Activated T-helper 2 cell treated with anti-CD3 and anti-CD28 coated beads, Interferon-gamma antibody, Interleukin-2, Interleukin-4, amounts not matched to agents 10 μg/mL and 5 μg/mL and 100 μg/mL, durations not matched to agents 14 hours and 24 hours and 36 hours (primary cell): ENCODE data around the gene RAP1GAP. TPM values are rescaled to one million over a fixed set of nuclear protein-coding genes. Genes with fewer than 3 reads are reported as not detected.

Experiments used
- DNase-seq: peaks from one replicate; pipeline ENCODE4 v3.0.0; 2021; ENCODE audit warnings: low spot score
- H3K27ac Mint-ChIP-seq: one replicate; pipeline ENCODE4 v1.8.0; 2021; ENCODE audit warnings: mixed read lengths
- H3K27me3 Mint-ChIP-seq: one replicate; pipeline ENCODE4 v1.8.0; 2021; ENCODE audit warnings: low read depth, mixed read lengths
- H3K36me3 Mint-ChIP-seq: one replicate; pipeline ENCODE4 v1.8.0; 2021; ENCODE audit warnings: low read depth, mixed read lengths
- H3K4me1 Mint-ChIP-seq: one replicate; pipeline ENCODE4 v1.8.0; 2021; ENCODE audit warnings: low read depth, mixed read lengths
- H3K4me3 Mint-ChIP-seq: one replicate; pipeline ENCODE4 v1.8.0; 2021; ENCODE audit warnings: low read depth, mild to moderate bottlenecking, moderate library complexity, mixed read lengths
- H3K9me3 Mint-ChIP-seq: one replicate; pipeline ENCODE4 v1.8.0; 2021; ENCODE audit warnings: mixed read lengths
- intact Hi-C: fragments of 100-400 bp; cut with micrococcal nuclease; formaldehyde crosslinking; loops from one replicate; pipeline ENCODE4 v1.15.1; 2023
- total RNA-seq: library from RNA; stranded (reverse); gene quantifications from 2 replicates; pipeline ENCODE4 v1.2.3, GENCODE V29; 2022

RAP1GAP gene
- total RNA-seq, 1 donor from 2014 or later: 0.46 TPM

GRCh38 chr1:21643624-21644023 is 25.5 kb downstream of the RAP1GAP start:
- DNase-seq: no peak

GRCh38 chr1:21641967-21642739 is 27.0 kb downstream of the RAP1GAP start:
- DNase-seq: no peak
- H3K36me3 Mint-ChIP-seq: no peaks in the 10 kb centered on the region
- intact Hi-C loops: no loop called here
- H3K27ac Mint-ChIP-seq: no peak overlapping the region
- no peaks in the 10 kb centered on the region for H3K9me3 Mint-ChIP-seq
- H3K4me1 Mint-ChIP-seq: peaks cover 4% of the 10 kb centered on the region
- no peaks in the 10 kb centered on the region for H3K27me3 Mint-ChIP-seq
- H3K4me3 Mint-ChIP-seq: no peak overlapping the region

More at GRCh38 chr1:21643624-21644023, 25.5 kb downstream of the RAP1GAP start:
- intact Hi-C loops: no loop called here
- H3K9me3 Mint-ChIP-seq: no peaks in the 10 kb centered on the region
- no peak overlapping the region for H3K27ac Mint-ChIP-seq
- H3K4me3 Mint-ChIP-seq: no peak overlapping the region
- no peaks in the 10 kb centered on the region for H3K27me3 Mint-ChIP-seq
- H3K4me1 Mint-ChIP-seq: peaks cover 2% of the 10 kb centered on the region
- no peaks in the 10 kb centered on the region for H3K36me3 Mint-ChIP-seq

GRCh38 chr1:21641537-21641936 is 27.6 kb downstream of the RAP1GAP start:
- H3K27me3 Mint-ChIP-seq: no peaks in the 10 kb centered on the region
- intact Hi-C loops: no loop called here

GRCh38 chr1:21641076-21641475 is 28.1 kb downstream of the RAP1GAP start:
- Mint-ChIP-seq H3K9me3 (no peaks in the 10 kb centered on the region), H3K27ac (no peak overlapping the region), H3K27me3 (no peaks in the 10 kb centered on the region), H3K36me3 (no peaks in the 10 kb centered on the region), H3K4me3 (no peak overlapping the region), H3K4me1 (peaks cover 4% of the 10 kb centered on the region)
- DNase-seq: no peak
- intact Hi-C loops: no loop called here

More at GRCh38 chr1:21641537-21641936, 27.6 kb downstream of the RAP1GAP start:
- Mint-ChIP-seq H3K27ac (no peak overlapping the region), H3K4me1 (peaks cover 4% of the 10 kb centered on the region), H3K9me3 (no peaks in the 10 kb centered on the region), H3K4me3 (no peak overlapping the region), H3K36me3 (no peaks in the 10 kb centered on the region)
- DNase-seq: no peak

GRCh38 chr1:21640653-21641052 is 28.5 kb downstream of the RAP1GAP start:
- no peak for DNase-seq
- Mint-ChIP-seq H3K36me3 (no peaks in the 10 kb centered on the region), H3K27me3 (no peaks in the 10 kb centered on the region), H3K9me3 (no peaks in the 10 kb centered on the region), H3K27ac (no peak overlapping the region), H3K4me1 (peaks cover 4% of the 10 kb centered on the region), H3K4me3 (no peak overlapping the region)
- intact Hi-C loops: no loop called here

- no peaks in the 10 kb centered on the region for H3K9me3 Mint-ChIP-seq
- no peak overlapping the region for H3K27ac Mint-ChIP-seq
- intact Hi-C loops: no loop called here
- H3K36me3 Mint-ChIP-seq: no peaks in the 10 kb centered on the region
- H3K27me3 Mint-ChIP-seq: no peaks in the 10 kb centered on the region
- peaks cover 4% of the 10 kb centered on the region for H3K4me1 Mint-ChIP-seq
- H3K4me3 Mint-ChIP-seq: no peak overlapping the region
- no peak for DNase-seq
These were observed 29.5 kb downstream of the RAP1GAP start for GRCh38 chr1:21639594-21640041.

- Mint-ChIP-seq H3K4me3 (no peak overlapping the region), H3K9me3 (no peaks in the 10 kb centered on the region), H3K36me3 (no peaks in the 10 kb centered on the region), H3K27me3 (no peaks in the 10 kb centered on the region), H3K4me1 (peaks cover 4% of the 10 kb centered on the region), H3K27ac (no peak overlapping the region)
- DNase-seq: no peak
- intact Hi-C loops: no loop called here
These were observed 30.4 kb downstream of the RAP1GAP start for GRCh38 chr1:21638531-21639341.

GRCh38 chr1:21637514-21637913 is 31.6 kb downstream of the RAP1GAP start:
- Mint-ChIP-seq H3K36me3 (no peaks in the 10 kb centered on the region), H3K27ac (no peak overlapping the region), H3K9me3 (no peaks in the 10 kb centered on the region), H3K27me3 (no peaks in the 10 kb centered on the region), H3K4me1 (peaks cover 4% of the 10 kb centered on the region), H3K4me3 (no peak overlapping the region)
- no peak for DNase-seq
- intact Hi-C loops: no loop called here

- Mint-ChIP-seq H3K4me1 (peaks cover 4% of the 10 kb centered on the region), H3K4me3 (no peak overlapping the region), H3K27ac (no peak overlapping the region), H3K36me3 (no peaks in the 10 kb centered on the region), H3K27me3 (no peaks in the 10 kb centered on the region), H3K9me3 (no peaks in the 10 kb centered on the region)
- DNase-seq: no peak
- intact Hi-C loops: no loop called here
These were observed 33.1 kb downstream of the RAP1GAP start for GRCh38 chr1:21636029-21636428.

GRCh38 chr1:21634806-21635535 is 34.2 kb downstream of the RAP1GAP start:
- no peaks in the 10 kb centered on the region for H3K9me3 Mint-ChIP-seq
- intact Hi-C loops: no loop called here
- no peak for DNase-seq
- no peak overlapping the region for H3K27ac Mint-ChIP-seq
- no peaks in the 10 kb centered on the region for H3K27me3 Mint-ChIP-seq
- peaks cover 4% of the 10 kb centered on the region for H3K4me1 Mint-ChIP-seq
- no peaks in the 10 kb centered on the region for H3K36me3 Mint-ChIP-seq
- no peak overlapping the region for H3K4me3 Mint-ChIP-seq

- H3K4me1 Mint-ChIP-seq: peaks cover 4% of the 10 kb centered on the region
- no peaks in the 10 kb centered on the region for H3K27me3 Mint-ChIP-seq
- H3K9me3 Mint-ChIP-seq: no peaks in the 10 kb centered on the region
- no peak overlapping the region for H3K4me3 Mint-ChIP-seq
- intact Hi-C loops: no loop called here
- no peaks in the 10 kb centered on the region for H3K36me3 Mint-ChIP-seq
- no peak overlapping the region for H3K27ac Mint-ChIP-seq
- DNase-seq: no peak
These were observed 35.0 kb downstream of the RAP1GAP start for GRCh38 chr1:21633992-21634805.

- intact Hi-C loops: no loop called here
- Mint-ChIP-seq H3K27ac (no peak overlapping the region), H3K36me3 (no peaks in the 10 kb centered on the region), H3K4me1 (no peaks in the 10 kb centered on the region), H3K27me3 (no peaks in the 10 kb centered on the region), H3K4me3 (no peak overlapping the region), H3K9me3 (no peaks in the 10 kb centered on the region)
- no peak for DNase-seq
These were observed 35.9 kb downstream of the RAP1GAP start for GRCh38 chr1:21633141-21633755.
